CD14-positive monocyte (primary cell): Measurements from ENCODE around the gene FAM200B. TPM values are rescaled to one million over a fixed set of nuclear protein-coding genes. Genes with fewer than 3 reads are reported as not detected.

ENCODE experiments used
- DNase-seq, 3 donors: peaks; one replicate each; pipeline ENCODE4 v3.0.0-alpha.2; 2011 to 2022
- H2AFZ ChIP-seq: 2 replicates; pipeline ENCODE4 v1.6.0; 2012; ENCODE audit warnings: mild to moderate bottlenecking, low read depth, low read length, inconsistent platforms; ENCODE audit not compliant: insufficient read depth, poor library complexity, severe bottlenecking
- H3K27ac ChIP-seq, 2 donors: 1 replicate in 1 of 2; 2 replicates in 1 of 2; pipeline ENCODE4 v1.5.1; 2012 to 2013; ENCODE audit warnings: low read length in 2 of 2, control low read depth in 1 of 2, inconsistent platforms in 1 of 2, low read depth in 1 of 2, mild to moderate bottlenecking in 1 of 2
- H3K27me3 ChIP-seq, 2 donors: one replicate each; pipeline versions ENCODE4 v1.6.0 to v1.6.1; 2011 to 2013; ENCODE audit warnings: low read length in 2 of 2; ENCODE audit not compliant: control insufficient read depth in 2 of 2, insufficient read depth in 2 of 2
- H3K36me3 ChIP-seq, 2 donors: replicated peaks in 1 of 2; 1 replicate in 1 of 2; 2 replicates in 1 of 2; pipeline versions ENCODE4 v1.5.1 to v1.6.1; 2012 to 2013; ENCODE audit warnings: low read length in 2 of 2, control low read depth in 1 of 2, inconsistent platforms in 1 of 2, mild to moderate bottlenecking in 1 of 2; ENCODE audit not compliant: insufficient read depth in 2 of 2, control insufficient read depth in 1 of 2
- H3K4me1 ChIP-seq, 2 donors: 1 replicate in 1 of 2; 2 replicates in 1 of 2; pipeline versions ENCODE4 v1.5.1 to v1.6.1; 2012 to 2013; ENCODE audit warnings: low read length in 2 of 2, control low read depth in 1 of 2, inconsistent platforms in 1 of 2, mild to moderate bottlenecking in 1 of 2, moderate library complexity in 1 of 2; ENCODE audit not compliant: insufficient read depth in 2 of 2, control insufficient read depth in 1 of 2
- H3K4me2 ChIP-seq: replicated peaks from 2 replicates; pipeline ENCODE3; 2012; ENCODE audit warnings: low read length, moderate library complexity, mild to moderate bottlenecking; ENCODE audit not compliant: poor library complexity, severe bottlenecking; ENCODE audit errors: extremely low read depth
- H3K4me3 ChIP-seq, 3 experiments: fragments of 200-600 bp in 1 of 3; sonication (generic) in 1 of 3; replicated peaks in 1 of 3; 1 replicate in 2 of 3; 2 replicates in 1 of 3; pipeline ENCODE4 v1.5.1; 2011 to 2013; ENCODE audit warnings: low read length in 3 of 3, mild to moderate bottlenecking in 3 of 3, control low read depth in 2 of 3, low read depth in 2 of 3, inconsistent platforms in 1 of 3, moderate library complexity in 1 of 3
- H3K79me2 ChIP-seq: 2 replicates; pipeline ENCODE4 v1.6.0; 2012; ENCODE audit warnings: mild to moderate bottlenecking, control low read depth, inconsistent platforms, low read length, moderate library complexity; ENCODE audit not compliant: insufficient read depth
- H3K9ac ChIP-seq: 2 replicates; pipeline ENCODE4 v1.6.0; 2017; ENCODE audit warnings: low read length, mild to moderate bottlenecking; ENCODE audit not compliant: insufficient read depth, poor library complexity, severe bottlenecking
- H3K9me3 ChIP-seq, 2 donors: replicated peaks in 1 of 2; 1 replicate in 1 of 2; 2 replicates in 1 of 2; pipeline versions ENCODE4 v1.5.1 to v1.6.1; 2012 to 2013; ENCODE audit warnings: low read length in 2 of 2, control low read depth in 1 of 2; ENCODE audit not compliant: control insufficient read depth in 1 of 2, insufficient read depth in 1 of 2
- H4K20me1 ChIP-seq: 2 replicates; pipeline ENCODE4 v1.6.0; 2012; ENCODE audit warnings: mild to moderate bottlenecking, low read length, control low read depth, moderate library complexity; ENCODE audit not compliant: insufficient read depth
- H3K27ac Mint-ChIP-seq, 7 donors: one replicate each; pipeline ENCODE4 v1.8.0; 2020; ENCODE audit warnings: mild to moderate bottlenecking in 7 of 7, mixed read lengths in 7 of 7, moderate library complexity in 6 of 7, inconsistent platforms in 2 of 7
- H3K27me3 Mint-ChIP-seq, 3 donors: one replicate each; pipeline ENCODE4 v1.8.0; 2021 to 2022; ENCODE audit warnings: low read depth in 3 of 3, mild to moderate bottlenecking in 3 of 3, mixed read lengths in 3 of 3, moderate library complexity in 3 of 3, inconsistent platforms in 1 of 3
- H3K36me3 Mint-ChIP-seq, 2 donors: one replicate each; pipeline ENCODE4 v1.8.0; 2020; ENCODE audit warnings: mixed read lengths in 2 of 2, inconsistent platforms in 1 of 2, mild to moderate bottlenecking in 1 of 2
- H3K4me1 Mint-ChIP-seq: one replicate; pipeline ENCODE4 v1.8.0; 2020; ENCODE audit warnings: mild to moderate bottlenecking, mixed read lengths
- H3K4me3 Mint-ChIP-seq, 2 donors: one replicate each; pipeline ENCODE4 v1.8.0; 2020; ENCODE audit warnings: mild to moderate bottlenecking in 2 of 2, mixed read lengths in 2 of 2, moderate library complexity in 1 of 2
- H3K9me3 Mint-ChIP-seq, 7 donors: one replicate each; pipeline ENCODE4 v1.8.0; 2020 to 2022; ENCODE audit warnings: mixed read lengths in 7 of 7, mild to moderate bottlenecking in 6 of 7, moderate library complexity in 6 of 7, inconsistent platforms in 2 of 7
- WGBS: methylation state at CpG from one replicate; pipeline ENCODE4 v1.1.5; 2013; ENCODE audit warnings: missing lambda C conversion rate; ENCODE audit not compliant: insufficient coverage; 5-methylcytosine and 5-hydroxymethylcytosine counted together
- intact Hi-C, 2 donors: fragments of 100-400 bp; cut with micrococcal nuclease; formaldehyde crosslinking; loops; one replicate each; pipeline versions ENCODE4 v1.15.0 to v1.15.1; 2023
- polyA plus RNA-seq, 3 donors: library from polyadenylated mRNA; depleted of rRNA in 1 of 3; unstranded in 2 of 3; stranded (reverse) in 1 of 3; fragments of 300-500 nt in 2 of 3; fragments of >200 nt in 1 of 3; fragmentation: Illumina TruSeq in 2 of 3; gene quantifications; 1 replicate in 2 of 3; 2 replicates in 1 of 3; pipeline ENCODE4 v1.2.3, GENCODE V29; 2012 to 2021
- TF ChIP-seq, protein P1 (sequence below): fragments of 200-600 bp; IDR thresholded peaks from one replicate; pipeline ENCODE4 v1.8.0; 2022; ENCODE audit warnings: antibody characterized with exemption, mild to moderate bottlenecking

FAM200B gene
- polyA plus RNA-seq, 3 donors: 65.7 to 169 (median 151) TPM

DNA sequence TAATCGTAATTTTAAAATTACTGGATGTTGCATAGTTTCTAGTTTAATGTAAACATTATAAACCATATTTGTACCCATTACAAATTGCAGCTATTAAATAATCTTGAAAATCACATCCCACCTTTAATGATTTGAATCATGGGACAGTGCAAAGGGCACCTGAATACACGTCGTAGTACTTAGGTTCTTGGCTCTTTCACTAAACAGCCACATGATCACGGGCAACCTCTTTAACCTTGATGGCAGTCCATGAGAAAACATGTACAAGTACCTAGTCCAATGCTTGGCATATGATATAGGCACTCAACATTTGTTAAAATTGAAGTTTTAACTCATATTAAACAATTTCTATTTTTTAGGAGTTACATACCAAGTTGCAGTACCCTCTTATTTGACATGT lies 14.6 kb upstream of the FAM200B start:
- H3K27ac ChIP-seq: peak overlapping the region; percentile 96 to 97
- peaks cover 67% of the 10 kb centered on the region for H3K4me1 Mint-ChIP-seq
- H3K4me3 ChIP-seq: no peak overlapping the region
- peaks cover 11 to 20% of the 10 kb centered on the region in 2 donors for H3K36me3 Mint-ChIP-seq
- no peak overlapping the region for H3K4me3 Mint-ChIP-seq
- no peaks in the 10 kb centered on the region for H3K9me3 ChIP-seq
- H2AFZ ChIP-seq: no peak overlapping the region
- no peak overlapping the region for H3K9ac ChIP-seq
- H3K27me3 Mint-ChIP-seq: no peaks in the 10 kb centered on the region
- peak overlapping the region in 5 of 7 donors; percentile 42 to 99 (median 98) for H3K27ac Mint-ChIP-seq
- H3K36me3 ChIP-seq: no peaks in the 10 kb centered on the region
- no peak overlapping the region for H3K4me2 ChIP-seq
- H3K27me3 ChIP-seq: no peaks in the 10 kb centered on the region
- H3K4me1 ChIP-seq: peaks cover 56 to 82% of the 10 kb centered on the region in 2 donors
- 78% methylated on average over 2 of the region's 4 CpGs for WGBS
- TF ChIP-seq, protein P1, sequence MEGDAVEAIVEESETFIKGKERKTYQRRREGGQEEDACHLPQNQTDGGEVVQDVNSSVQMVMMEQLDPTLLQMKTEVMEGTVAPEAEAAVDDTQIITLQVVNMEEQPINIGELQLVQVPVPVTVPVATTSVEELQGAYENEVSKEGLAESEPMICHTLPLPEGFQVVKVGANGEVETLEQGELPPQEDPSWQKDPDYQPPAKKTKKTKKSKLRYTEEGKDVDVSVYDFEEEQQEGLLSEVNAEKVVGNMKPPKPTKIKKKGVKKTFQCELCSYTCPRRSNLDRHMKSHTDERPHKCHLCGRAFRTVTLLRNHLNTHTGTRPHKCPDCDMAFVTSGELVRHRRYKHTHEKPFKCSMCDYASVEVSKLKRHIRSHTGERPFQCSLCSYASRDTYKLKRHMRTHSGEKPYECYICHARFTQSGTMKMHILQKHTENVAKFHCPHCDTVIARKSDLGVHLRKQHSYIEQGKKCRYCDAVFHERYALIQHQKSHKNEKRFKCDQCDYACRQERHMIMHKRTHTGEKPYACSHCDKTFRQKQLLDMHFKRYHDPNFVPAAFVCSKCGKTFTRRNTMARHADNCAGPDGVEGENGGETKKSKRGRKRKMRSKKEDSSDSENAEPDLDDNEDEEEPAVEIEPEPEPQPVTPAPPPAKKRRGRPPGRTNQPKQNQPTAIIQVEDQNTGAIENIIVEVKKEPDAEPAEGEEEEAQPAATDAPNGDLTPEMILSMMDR: no peak
- H4K20me1 ChIP-seq: no peaks in the 10 kb centered on the region
- intact Hi-C loops: no loop called here
- H3K79me2 ChIP-seq: peaks cover 99% of the 10 kb centered on the region
- no peak for DNase-seq
- H3K9me3 Mint-ChIP-seq: peaks cover 0 to 3% (median 0%) of the 10 kb centered on the region in 7 donors

DNA sequence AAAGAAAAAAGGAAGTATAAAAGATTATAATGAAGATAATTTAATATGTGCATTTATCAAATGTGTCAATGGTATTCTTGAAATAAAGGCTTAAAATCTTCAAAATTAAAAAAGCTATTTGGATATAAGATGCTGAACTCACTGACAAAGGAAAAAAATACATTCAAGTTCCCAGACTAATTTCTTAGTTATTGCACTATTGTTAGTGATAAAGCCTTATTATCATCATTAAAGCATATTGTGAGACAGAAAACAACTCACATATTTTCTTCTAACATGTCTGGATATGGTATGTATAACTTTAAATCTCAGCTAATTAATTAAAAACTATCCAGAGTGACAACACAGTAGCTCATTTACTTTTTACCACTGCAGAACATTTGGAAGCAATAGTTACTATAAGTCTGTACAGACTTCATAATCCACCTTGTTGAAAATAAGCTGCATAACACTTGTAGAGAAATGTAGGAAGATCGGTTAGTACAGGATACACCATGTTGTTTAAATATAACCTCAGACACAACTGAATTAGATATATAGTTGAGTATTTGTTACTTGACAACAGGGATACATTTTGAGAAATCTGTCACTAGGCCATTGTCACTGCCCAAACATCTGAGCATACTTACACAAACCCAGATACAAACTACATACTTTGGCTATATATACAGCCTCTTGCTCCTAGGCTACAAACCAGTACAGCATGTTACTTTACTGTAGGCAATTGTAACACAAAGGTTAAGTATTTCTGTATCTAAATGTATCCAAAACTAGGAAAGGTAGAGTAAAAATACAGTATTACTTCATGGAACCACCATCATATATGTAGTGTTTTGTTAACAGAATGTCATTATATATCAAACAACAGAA lies 12.8 kb upstream of the FAM200B start:
- peaks cover 0 to 3% (median 0%) of the 10 kb centered on the region in 7 donors for H3K9me3 Mint-ChIP-seq

More for the DNA sequence above, 12.8 kb upstream of the FAM200B start:
- Histone ChIP-seq H4K20me1 (no peaks in the 10 kb centered on the region), H3K4me3 (peak overlapping the region in 1 of 3 experiments; percentile 26), H3K4me1 (peaks cover 55 to 74% of the 10 kb centered on the region in 2 donors), H3K79me2 (peaks cover 99% of the 10 kb centered on the region), H3K4me2 (peak overlapping the region; percentile 0), H3K9me3 (no peaks in the 10 kb centered on the region), H3K27me3 (no peaks in the 10 kb centered on the region), H3K27ac (peak overlapping the region in 1 of 2 donors; percentile 97), H2AFZ (peak overlapping the region; percentile 44), H3K9ac (no peak overlapping the region), H3K36me3 (no peaks in the 10 kb centered on the region)
- DNase-seq: no peak
- peaks cover 11 to 20% of the 10 kb centered on the region in 2 donors for H3K36me3 Mint-ChIP-seq
- no CpG with 5 or more reads among the region's 1 CpG for WGBS
- H3K4me1 Mint-ChIP-seq: peaks cover 62% of the 10 kb centered on the region
- intact Hi-C loops: no loop called here
- H3K27me3 Mint-ChIP-seq: no peaks in the 10 kb centered on the region
- peak overlapping the region; percentile 76 to 98 (median 89) for H3K27ac Mint-ChIP-seq
- TF ChIP-seq, protein P1: no peak
- H3K4me3 Mint-ChIP-seq: no peak overlapping the region
